IPS DF 4.7 (cell line): ENCODE results near the gene MSMP.

Experiments used
- DNase-seq: peaks from one replicate; pipeline ENCODE4 v3.0.0-alpha.2; 2013; ENCODE audit warnings: low spot score; ENCODE audit errors: extremely low read depth

MSMP gene

GRCh38 chr9:35743880-35744518, 10.1 kb downstream of the MSMP start:
- no peak for DNase-seq

- no peak for DNase-seq
Observed at GRCh38 chr9:35743452-35743851, 10.6 kb downstream of the MSMP start.

GRCh38 chr9:35741740-35742139, 12.3 kb downstream of the MSMP start:
- no peak for DNase-seq

- DNase-seq, result no peak
Observed at GRCh38 chr9:35740243-35740642, 13.8 kb downstream of the MSMP start.

- no peak for DNase-seq
Observed at GRCh38 chr9:35738924-35739323, 15.2 kb downstream of the MSMP start.

- no peak for DNase-seq
Observed at GRCh38 chr9:35738186-35738585, 15.9 kb downstream of the MSMP start.

GRCh38 chr9:35737143-35737542, 16.9 kb downstream of the MSMP start:
- DNase-seq, result no peak

GRCh38 chr9:35736201-35736633, 17.9 kb downstream of the MSMP start:
- no peak for DNase-seq

- no peak for DNase-seq
Observed at GRCh38 chr9:35734096-35734495, 20.0 kb downstream of the MSMP start.

- no peak for DNase-seq
Observed at GRCh38 chr9:35732800-35733541, 21.1 kb downstream of the MSMP start.

- DNase-seq, result peak; percentile 89
Observed at GRCh38 chr9:35732185-35732799, 21.8 kb downstream of the MSMP start, which contains the start of the genes CREB3 and TLN1. Gene CREB3 (plus strand): TSS chr9:35732666. CDS start chr9:35732773, 107 bp downstream. Gene TLN1 (minus strand): TSS chr9:35732195. CDS start chr9:35725694, 6,501 bp downstream.

GRCh38 chr9:35731415-35732184, 22.5 kb downstream of the MSMP start:
- DNase-seq, result no peak

- no peak for DNase-seq
Observed at GRCh38 chr9:35730486-35730854, 23.6 kb downstream of the MSMP start.

- DNase-seq, result no peak
Observed at GRCh38 chr9:35729700-35730485, 24.2 kb downstream of the MSMP start.

- no peak for DNase-seq
Observed at GRCh38 chr9:35729101-35729500, 25.0 kb downstream of the MSMP start.

- no peak for DNase-seq
Observed at GRCh38 chr9:35728041-35728971, 25.8 kb downstream of the MSMP start.

- no peak for DNase-seq
Observed at GRCh38 chr9:35727676-35728040, 26.4 kb downstream of the MSMP start.

GRCh38 chr9:35726931-35727330, 27.1 kb downstream of the MSMP start:
- no peak for DNase-seq

GRCh38 chr9:35725362-35725761, 28.7 kb downstream of the MSMP start:
- DNase-seq, result no peak

- DNase-seq, result no peak
Observed at GRCh38 chr9:35723908-35724307, 30.2 kb downstream of the MSMP start.
